ENCODE data around the gene GHITM.

- no peak for TF ChIP-seq TAF1 (IDR thresholded peaks at IDR 0.05; ENCODE audit: low read depth, low read length)
- TF ChIP-seq POLR2A (IDR thresholded peaks at IDR 0.05; ENCODE audit: low read depth, low read length), result no peak
These were observed 33.4 kb downstream of the GHITM start for GRCh38 chr10:84172467-84173356.

Data from GM12891 (cell line).